GM18505 (cell line): ENCODE measurements around the gene INTU.
"Not testable (repeated sequence)": the region's sequence is repeated elsewhere in the genome, so short reads cannot be mapped to it uniquely, and the experiment has no call there.

Experiments
- ATAC-seq: cut with Tn5 transposase; IDR thresholded peaks from one replicate; pipeline ENCODE4 v1.9.1; 2021; ENCODE audit not compliant: unreplicated experiment
- POLR2A ChIP-seq: IDR thresholded peaks from 4 replicates; pipeline ENCODE4 v1.6.1; 2011; ENCODE audit warnings: borderline replicate concordance; ENCODE audit not compliant: insufficient read depth, insufficient read length; ENCODE audit errors: extremely low read depth

The INTU gene

DNA sequence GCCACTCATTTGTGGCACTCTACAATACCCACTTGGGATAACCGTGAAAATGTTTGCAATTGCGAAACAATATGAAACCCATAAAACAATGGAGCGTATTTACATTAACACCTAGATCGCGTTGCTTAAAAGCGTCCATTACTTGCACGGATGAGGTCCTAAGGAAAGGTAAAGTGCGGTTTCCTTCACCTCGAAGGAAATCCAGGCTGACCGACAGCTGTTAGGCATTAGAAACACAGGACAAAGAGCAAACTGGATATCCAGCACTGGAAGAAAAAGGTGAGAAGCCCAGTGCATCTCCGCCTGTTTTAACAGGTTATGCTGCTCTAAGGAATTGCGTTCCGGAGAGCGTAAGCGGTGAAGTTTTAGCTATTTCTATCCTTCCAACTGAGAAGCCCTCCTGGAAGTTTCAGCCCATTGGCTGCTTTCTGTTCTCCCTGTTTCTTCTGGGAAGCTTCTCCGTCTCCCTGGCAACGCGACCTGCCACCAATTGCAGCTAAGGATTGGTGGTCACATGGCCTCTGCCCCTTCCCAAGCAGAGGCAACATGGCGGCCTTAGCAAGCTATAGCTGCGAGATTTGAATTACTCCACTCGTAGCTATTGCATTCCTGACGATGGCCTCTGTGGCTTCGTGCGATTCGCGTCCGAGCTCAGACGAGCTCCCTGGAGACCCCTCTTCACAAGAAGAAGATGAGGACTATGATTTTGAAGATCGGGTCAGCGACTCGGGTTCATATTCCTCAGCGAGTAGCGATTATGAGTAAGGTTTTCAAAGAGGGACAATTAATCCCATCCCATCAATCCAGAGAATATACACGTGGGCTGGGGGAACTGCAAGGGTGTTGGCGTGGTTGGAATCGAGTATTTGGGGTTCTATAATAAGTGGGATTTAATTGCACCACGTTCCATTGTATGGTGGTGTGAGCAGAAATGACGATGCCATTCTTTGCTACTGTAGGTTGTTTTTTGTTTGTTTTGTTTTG is at the start of gene INTU:
Gene INTU (plus strand): TSS at position 538 of the 984 bp plus-strand sequence. CDS start 78 bp downstream, at position 616.
- no peak for TF ChIP-seq POLR2A

DNA sequence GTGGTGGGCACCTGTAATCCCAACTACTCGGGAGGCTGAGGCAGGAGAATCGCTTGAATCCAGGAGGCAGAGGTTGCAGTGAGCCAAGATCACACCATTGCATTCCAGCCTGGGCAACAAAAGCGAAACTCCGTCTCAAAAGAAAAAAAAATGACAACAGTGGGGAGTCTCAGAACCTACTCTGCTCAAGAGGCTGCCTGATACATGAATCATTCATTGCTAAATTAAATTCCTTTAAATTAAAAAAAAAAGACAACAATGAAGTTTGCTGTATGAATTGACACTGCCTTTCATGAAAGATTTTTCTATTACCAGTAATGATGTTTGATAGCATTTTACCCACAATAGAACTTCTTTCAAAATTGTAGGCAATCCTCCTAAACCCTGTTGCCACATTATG is 46.3 kb upstream of the INTU start:
- not testable (repeated sequence) for ATAC-seq

More for the DNA sequence above, at the start of gene INTU:
- peak; percentile 97 for ATAC-seq

GRCh38 chr4:127586922-127587571 is 45.7 kb upstream of the INTU start:
- ATAC-seq = peak; percentile 100

GRCh38 chr4:127589153-127589552 is 43.6 kb upstream of the INTU start:
- ATAC-seq = not testable (repeated sequence)

More at GRCh38 chr4:127586922-127587571, 45.7 kb upstream of the INTU start:
- TF ChIP-seq POLR2A = no peak

GRCh38 chr4:127598656-127599055 is 34.1 kb upstream of the INTU start:
- no peak for ATAC-seq
- TF ChIP-seq POLR2A = no peak

- no peak for ATAC-seq
- no peak for TF ChIP-seq POLR2A
Measured at GRCh38 chr4:127601029-127601428, 31.7 kb upstream of the INTU start.

GRCh38 chr4:127604949-127605709 is 27.6 kb upstream of the INTU start:
- TF ChIP-seq POLR2A = no peak

GRCh38 chr4:127606823-127607222 is 25.9 kb upstream of the INTU start:
- ATAC-seq = no peak
- no peak for TF ChIP-seq POLR2A

More at GRCh38 chr4:127604949-127605709, 27.6 kb upstream of the INTU start:
- ATAC-seq = no peak

- no peak for ATAC-seq
- TF ChIP-seq POLR2A = no peak
Measured at GRCh38 chr4:127609484-127609883, 23.3 kb upstream of the INTU start.

DNA sequence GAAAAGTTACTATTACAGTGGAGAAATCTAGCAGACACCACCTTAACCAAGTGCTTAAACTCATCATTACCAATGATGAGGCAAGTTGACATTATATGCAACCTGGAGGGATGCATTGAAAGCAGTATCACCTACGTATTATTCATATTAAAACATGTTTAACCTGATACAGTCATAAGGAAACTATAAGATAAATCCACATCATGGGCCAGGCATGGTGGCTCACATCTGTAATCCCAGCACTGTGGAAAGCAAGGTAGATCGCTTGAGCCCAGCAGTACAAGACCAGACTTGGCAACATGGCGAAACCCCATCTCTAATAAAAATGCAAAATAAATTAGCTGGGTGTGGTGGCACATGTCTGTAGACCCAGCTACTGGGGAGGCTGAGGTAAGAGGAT is 22.3 kb upstream of the INTU start:
- no peak for ATAC-seq
- TF ChIP-seq POLR2A = no peak

DNA sequence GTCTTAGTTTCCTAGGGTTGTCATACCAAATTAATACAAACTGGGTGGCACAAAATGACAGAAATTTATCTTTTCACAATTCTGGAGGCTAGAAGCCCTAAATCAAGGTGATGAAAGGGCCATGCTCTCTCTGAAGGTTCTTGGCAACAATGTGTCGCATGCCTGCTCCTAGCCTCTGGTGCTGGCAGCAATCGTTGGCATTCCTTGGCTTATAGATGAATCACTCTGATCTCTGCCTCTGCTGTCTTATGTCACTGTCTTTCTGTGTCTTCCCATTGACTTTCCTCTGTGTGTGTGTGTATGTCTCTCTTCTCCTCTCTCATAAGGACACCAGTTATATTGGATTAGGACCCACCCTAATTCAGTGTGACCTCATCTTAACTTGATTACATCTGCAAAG is 15.9 kb upstream of the INTU start:
- no peak for ATAC-seq
- no peak for TF ChIP-seq POLR2A

DNA sequence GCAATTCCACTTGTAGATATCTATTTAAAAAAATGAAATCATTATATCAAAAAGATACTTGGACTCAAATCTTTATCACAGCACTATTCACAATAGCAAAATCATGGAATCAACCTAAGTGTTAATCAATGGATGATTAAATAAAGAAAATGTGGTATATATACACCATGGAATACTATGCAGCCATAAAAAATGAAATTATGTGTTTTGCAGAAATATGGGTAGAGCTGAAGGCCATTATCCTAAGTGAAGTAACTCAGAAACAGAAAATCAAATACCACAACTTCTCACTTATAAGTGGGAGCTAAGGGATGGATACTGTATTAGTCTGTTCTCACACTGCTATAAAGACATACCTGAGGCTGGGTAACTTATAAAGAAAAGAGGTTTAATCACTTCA is 14.3 kb upstream of the INTU start:
- ATAC-seq = no peak
- TF ChIP-seq POLR2A = no peak

DNA sequence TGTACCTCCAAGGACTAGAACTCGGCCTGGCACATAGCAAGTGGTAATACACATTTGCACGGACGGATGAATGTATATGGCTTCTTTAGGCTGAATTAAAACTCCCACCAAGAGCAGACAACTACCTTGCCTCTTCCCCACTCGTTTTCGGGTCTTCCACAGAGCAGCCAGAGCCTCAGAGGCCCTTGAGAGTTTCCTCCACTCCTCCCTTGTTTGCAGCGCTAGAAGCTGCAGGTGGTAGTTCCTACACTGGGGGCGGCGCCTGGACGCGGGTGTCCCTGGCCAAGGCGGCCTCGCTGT is 10.2 kb upstream of the INTU start:
- ATAC-seq = no peak
- no peak for TF ChIP-seq POLR2A
